Liver (tissue), 9 donors: ENCODE measurements around the gene PPP1CC. TPM values are rescaled to one million over a fixed set of nuclear protein-coding genes. Genes with fewer than 3 reads are reported as not detected.

Experiments used
- DNase-seq: peaks from one replicate; pipeline ENCODE4 v3.0.0-alpha.2; 2017; ENCODE audit warnings: low spot score
- H3K27ac ChIP-seq, 2 donors: one replicate each; pipeline ENCODE4 v1.7.0; 2013; ENCODE audit warnings: inconsistent platforms in 2 of 2, low read length in 2 of 2, control low read depth in 1 of 2, low read depth in 1 of 2, mild to moderate bottlenecking in 1 of 2
- H3K27me3 ChIP-seq, 4 donors: one replicate each; pipeline versions ENCODE4 v1.6.1 to v1.7.0; 2013; ENCODE audit warnings: low read length in 3 of 4, inconsistent platforms in 1 of 4, mild to moderate bottlenecking in 1 of 4, moderate library complexity in 1 of 4; ENCODE audit not compliant: control insufficient read depth in 4 of 4, insufficient read depth in 4 of 4
- H3K36me3 ChIP-seq, 4 donors: one replicate each; pipeline versions ENCODE4 v1.6.1 to v1.7.0; 2013; ENCODE audit warnings: low read length in 3 of 4, mild to moderate bottlenecking in 3 of 4, low read depth in 1 of 4, moderate library complexity in 1 of 4; ENCODE audit not compliant: control insufficient read depth in 4 of 4, insufficient read depth in 3 of 4
- H3K4me1 ChIP-seq, 4 donors: one replicate each; pipeline versions ENCODE4 v1.6.1 to v1.7.0; 2013; ENCODE audit warnings: low read length in 3 of 4, mild to moderate bottlenecking in 3 of 4, moderate library complexity in 1 of 4; ENCODE audit not compliant: control insufficient read depth in 4 of 4, insufficient read depth in 4 of 4
- H3K4me3 ChIP-seq, 3 donors: one replicate each; pipeline versions ENCODE4 v1.6.1 to v1.7.0; 2013; ENCODE audit warnings: low read length in 3 of 3, control low read depth in 1 of 3, low read depth in 1 of 3, mild to moderate bottlenecking in 1 of 3
- H3K9ac ChIP-seq, 2 donors: one replicate each; pipeline ENCODE4 v1.7.0; 2013; ENCODE audit warnings: low read length in 2 of 2, mild to moderate bottlenecking in 2 of 2, moderate library complexity in 2 of 2, control low read depth in 1 of 2, low read depth in 1 of 2
- H3K9me3 ChIP-seq, 4 donors: one replicate each; pipeline versions ENCODE4 v1.6.1 to v1.7.0; 2013; ENCODE audit warnings: low read length in 3 of 4; ENCODE audit not compliant: control insufficient read depth in 4 of 4
- ATF3 ChIP-seq: IDR thresholded peaks from 2 replicates; pipeline ENCODE4 v1.6.1; 2016; ENCODE audit warnings: antibody characterized with exemption
- CTCF ChIP-seq: fragments of 150-350 bp; IDR thresholded peaks from 2 replicates; pipeline ENCODE4 v1.5.1; 2017; ENCODE audit warnings: improper control_type of control experiment, low read depth, low read length; ENCODE audit not compliant: missing input control
- EGR1 ChIP-seq, 2 donors: IDR thresholded peaks; 2 replicates each; pipeline ENCODE4 v1.6.1; 2016 to 2018; ENCODE audit warnings: antibody characterized with exemption in 2 of 2, low read depth in 2 of 2
- FOXA1 ChIP-seq: IDR thresholded peaks from 2 replicates; pipeline ENCODE4 v1.6.1; 2016; ENCODE audit warnings: antibody characterized with exemption
- FOXA2 ChIP-seq: IDR thresholded peaks from 2 replicates; pipeline ENCODE4 v1.6.1; 2016; ENCODE audit warnings: antibody characterized with exemption
- GABPA ChIP-seq, 2 donors: IDR thresholded peaks in 1 of 2; conservative IDR thresholded peaks in 1 of 2; 2 replicates each; pipeline ENCODE4 v1.6.1; 2016; ENCODE audit warnings: antibody characterized with exemption in 2 of 2, mild to moderate bottlenecking in 1 of 2, moderate library complexity in 1 of 2
- HNF4A ChIP-seq, 2 donors: conservative IDR thresholded peaks; 2 replicates each; pipeline ENCODE4 v1.6.1; 2016; ENCODE audit warnings: antibody characterized with exemption in 2 of 2, mild to moderate bottlenecking in 2 of 2
- HNF4G ChIP-seq: IDR thresholded peaks from 2 replicates; pipeline ENCODE4 v1.6.1; 2016; ENCODE audit warnings: antibody characterized with exemption
- JUND ChIP-seq, 2 donors: IDR thresholded peaks; 2 replicates each; pipeline ENCODE4 v1.6.1; 2016; ENCODE audit warnings: antibody characterized with exemption in 2 of 2
- MAX ChIP-seq: IDR thresholded peaks from 2 replicates; pipeline ENCODE4 v1.6.1; 2016; ENCODE audit warnings: antibody characterized with exemption
- NR2F2 ChIP-seq: IDR thresholded peaks from 2 replicates; pipeline ENCODE4 v1.6.1; 2016; ENCODE audit warnings: antibody characterized with exemption
- RAD21 ChIP-seq, 2 donors: IDR thresholded peaks; 2 replicates each; pipeline ENCODE4 v1.6.1; 2016; ENCODE audit warnings: antibody characterized with exemption in 2 of 2, mild to moderate bottlenecking in 2 of 2
- REST ChIP-seq: IDR thresholded peaks from 2 replicates; pipeline ENCODE4 v1.6.1; 2016; ENCODE audit warnings: antibody characterized with exemption, mild to moderate bottlenecking
- RXRA ChIP-seq, 2 donors: IDR thresholded peaks; 2 replicates each; pipeline ENCODE4 v1.6.1; 2017 to 2018; ENCODE audit warnings: antibody characterized with exemption in 2 of 2, mild to moderate bottlenecking in 1 of 2
- SP1 ChIP-seq: IDR thresholded peaks from 2 replicates; pipeline ENCODE4 v1.6.1; 2018; ENCODE audit warnings: antibody characterized with exemption, mild to moderate bottlenecking
- TAF1 ChIP-seq: conservative IDR thresholded peaks from 2 replicates; pipeline ENCODE4 v1.6.1; 2016; ENCODE audit warnings: antibody characterized with exemption, mild to moderate bottlenecking
- YY1 ChIP-seq: IDR thresholded peaks from 2 replicates; pipeline ENCODE4 v1.6.1; 2016; ENCODE audit warnings: antibody characterized with exemption, mild to moderate bottlenecking
- WGBS: extraction: QIAGEN DNeasy Blood & Tissue Kit; methylation state at CpG from one replicate; pipeline ENCODE4 v1.1.7; 2013; 5-methylcytosine and 5-hydroxymethylcytosine counted together
- polyA plus RNA-seq, 2 donors: library from polyadenylated mRNA; stranded (reverse) in 1 of 2; unstranded in 1 of 2; fragments of 200-250 nt in 1 of 2; fragments of >200 nt in 1 of 2; fragmentation: Nextera tagmentation in 1 of 2; extraction: Ambion mirVana in 1 of 2; gene quantifications; one replicate each; pipeline versions ENCODE4 v1.2.1 to v1.2.3, GENCODE V29; 2013 to 2015
- total RNA-seq, 2 donors: library from RNA; depleted of rRNA; stranded (reverse); fragments of >200 nt; gene quantifications; one replicate each; pipeline ENCODE4 v1.2.3, GENCODE V29; 2014
- donor health status: healthy.
- donor health status: healthy.
- donor health status: healthy.
- donor health status: healthy.
- donor health status: healthy.

Gene PPP1CC
- total and polyA plus RNA-seq, 4 donors, result 22.1 to 73.2 (median 36.0) TPM

GRCh38 chr12:110733089-110733715 lies 9.5 kb downstream of the PPP1CC start:
- H3K4me1 ChIP-seq, result peaks cover 12 to 56% (median 34%) of the 10 kb centered on the region in 4 donors
- no peak for DNase-seq
- 19% methylated on average over 5 of the region's 5 CpGs for WGBS
- H3K9me3 ChIP-seq, result no peaks in the 10 kb centered on the region
- no peak overlapping the region for H3K9ac ChIP-seq
- H3K27me3 ChIP-seq, result no peaks in the 10 kb centered on the region
- no peak for TF ChIP-seq HNF4G
- TF ChIP-seq HNF4A (conservative IDR thresholded peaks at IDR 0.05), result peak in 1 of 2 donors; percentile 46
- peak; percentile 44 for TF ChIP-seq YY1
- TF ChIP-seq SP1, result peak; percentile 26
- no peak for TF ChIP-seq ATF3
- TF ChIP-seq MAX, result peak; percentile 15
- peak; percentile 17 to 46 for TF ChIP-seq RXRA (IDR thresholded peaks at IDR 0.05)
- TF ChIP-seq EGR1 (IDR thresholded peaks at IDR 0.05; ENCODE audit: low read depth in 2 of 2), result peak in 1 of 2 donors; percentile 42
- H3K27ac ChIP-seq, result peak overlapping the region; percentile 36 to 62
- peaks cover 0 to 23% (median 14%) of the 10 kb centered on the region in 4 donors for H3K36me3 ChIP-seq
- no peak overlapping the region for H3K4me3 ChIP-seq

GRCh38 chr12:110732572-110732971 lies 10.1 kb downstream of the PPP1CC start:
- Histone ChIP-seq H3K27ac (peak overlapping the region; percentile 36 to 62), H3K9me3 (no peaks in the 10 kb centered on the region), H3K4me3 (no peak overlapping the region), H3K9ac (no peak overlapping the region), H3K27me3 (no peaks in the 10 kb centered on the region), H3K36me3 (peaks cover 0 to 25% (median 16%) of the 10 kb centered on the region in 4 donors), H3K4me1 (peaks cover 13 to 52% (median 33%) of the 10 kb centered on the region in 4 donors)
- TF ChIP-seq HNF4A (conservative IDR thresholded peaks at IDR 0.05) (peak in 1 of 2 donors; percentile 4), HNF4G (no peak)
- WGBS, result 20% methylated on average over 3 of the region's 3 CpGs
- DNase-seq, result no peak

- DNase-seq, result no peak
These were observed 11.2 kb downstream of the PPP1CC start for GRCh38 chr12:110731479-110731878.

More at GRCh38 chr12:110731479-110731878, 11.2 kb downstream of the PPP1CC start:
- Histone ChIP-seq H3K36me3 (peaks cover 0 to 28% (median 20%) of the 10 kb centered on the region in 4 donors), H3K4me3 (no peak overlapping the region), H3K27ac (no peak overlapping the region), H3K9me3 (no peaks in the 10 kb centered on the region), H3K4me1 (peaks cover 13 to 50% (median 34%) of the 10 kb centered on the region in 4 donors), H3K9ac (no peak overlapping the region), H3K27me3 (no peaks in the 10 kb centered on the region)
- no peak for TF ChIP-seq EGR1 (IDR thresholded peaks at IDR 0.05; ENCODE audit: low read depth in 2 of 2)
- TF ChIP-seq RAD21 (IDR thresholded peaks at IDR 0.05), result no peak
- no peak for TF ChIP-seq FOXA1
- TF ChIP-seq RXRA (IDR thresholded peaks at IDR 0.05), result no peak
- TF ChIP-seq MAX, result no peak
- TF ChIP-seq JUND (IDR thresholded peaks at IDR 0.05), result no peak
- no peak for TF ChIP-seq CTCF
- no peak for TF ChIP-seq FOXA2
- no peak for TF ChIP-seq ATF3
- no peak for TF ChIP-seq HNF4G
- TF ChIP-seq GABPA (IDR thresholded peaks at IDR 0.05 in 1 of 2, conservative IDR thresholded peaks at IDR 0.05 in 1 of 2), result no peak
- no peak for TF ChIP-seq SP1
- TF ChIP-seq TAF1, result no peak
- no peak for TF ChIP-seq NR2F2
- no peak for TF ChIP-seq REST
- WGBS, result 46% methylated on average over 2 of the region's 2 CpGs
